ENCODE measurements around the gene LEMD2.

LEMD2 gene

GRCh38 chr6:33774774-33775173 is 14.2 kb downstream of the LEMD2 start:
- no peak for DNase-seq (ENCODE audit: low spot score)

GRCh38 chr6:33772902-33773472 is 15.9 kb downstream of the LEMD2 start:
- DNase-seq (ENCODE audit: low spot score), result no peak

- no peak for DNase-seq (ENCODE audit: low spot score)
Observed at GRCh38 chr6:33772082-33772830, 16.7 kb downstream of the LEMD2 start.

- DNase-seq (ENCODE audit: low spot score), result peak; percentile 93
Observed at GRCh38 chr6:33771146-33772081, 17.5 kb downstream of the LEMD2 start.

- DNase-seq (ENCODE audit: low spot score), result no peak
Observed at GRCh38 chr6:33770833-33771145, 18.1 kb downstream of the LEMD2 start.

GRCh38 chr6:33770124-33770832 is 18.7 kb downstream of the LEMD2 start:
- DNase-seq (ENCODE audit: low spot score), result no peak

GRCh38 chr6:33769248-33769821 is 19.6 kb downstream of the LEMD2 start:
- no peak for DNase-seq (ENCODE audit: low spot score)

- peak; percentile 90 for DNase-seq (ENCODE audit: low spot score)
Observed at GRCh38 chr6:33768644-33769120, 20.2 kb downstream of the LEMD2 start.

GRCh38 chr6:33766921-33767907 is 21.7 kb downstream of the LEMD2 start:
- no peak for DNase-seq (ENCODE audit: low spot score)

- DNase-seq (ENCODE audit: low spot score), result no peak
Observed at GRCh38 chr6:33765368-33765767, 23.6 kb downstream of the LEMD2 start.

GRCh38 chr6:33764036-33764435 is 24.9 kb downstream of the LEMD2 start:
- no peak for DNase-seq (ENCODE audit: low spot score)

- DNase-seq (ENCODE audit: low spot score), result no peak
Observed at GRCh38 chr6:33763483-33763882, 25.4 kb downstream of the LEMD2 start.

- no peak for DNase-seq (ENCODE audit: low spot score)
Observed at GRCh38 chr6:33762713-33763112, 26.2 kb downstream of the LEMD2 start.

- peak; percentile 70 for DNase-seq (ENCODE audit: low spot score)
Observed at GRCh38 chr6:33761922-33762629, 26.9 kb downstream of the LEMD2 start.

GRCh38 chr6:33761581-33761921 is 27.4 kb downstream of the LEMD2 start:
- DNase-seq (ENCODE audit: low spot score), result no peak

GRCh38 chr6:33759887-33760629 is 28.9 kb downstream of the LEMD2 start:
- DNase-seq (ENCODE audit: low spot score), result no peak

- no peak for DNase-seq (ENCODE audit: low spot score)
Observed at GRCh38 chr6:33758815-33759216, 30.1 kb downstream of the LEMD2 start.

GRCh38 chr6:33757906-33758305 is 31.0 kb downstream of the LEMD2 start:
- DNase-seq (ENCODE audit: low spot score), result no peak

GRCh38 chr6:33757113-33757512 is 31.8 kb downstream of the LEMD2 start:
- DNase-seq (ENCODE audit: low spot score), result no peak
